Measurements from ENCODE around the gene NTM.

Gene NTM

DNA sequence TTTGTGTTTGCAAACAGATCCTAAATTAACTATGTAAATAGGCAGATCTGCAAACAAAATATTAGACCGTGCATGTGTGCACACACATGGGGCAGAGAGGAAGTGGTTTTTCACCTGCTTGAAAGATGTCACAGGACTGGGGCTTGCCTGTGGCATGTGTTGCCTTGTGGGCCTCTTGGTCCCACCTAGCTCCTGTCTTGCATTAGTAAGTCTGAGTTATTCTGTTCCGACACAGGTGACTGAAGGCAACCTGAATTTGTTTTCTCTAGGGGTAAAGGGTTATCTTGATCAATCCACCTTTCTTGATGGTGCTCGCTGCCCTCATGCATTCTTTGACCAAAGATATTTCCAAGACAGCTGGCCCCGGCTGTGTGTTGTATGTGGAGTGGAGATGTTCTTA, 667.5 kb downstream of the NTM start:
- Histone ChIP-seq H3K9me2 (ENCODE audit: low read depth, low read length) (no peaks in the 10 kb centered on the region), H3K79me2 (ENCODE audit: insufficient read depth, low read length) (no peaks in the 10 kb centered on the region), H3K36me3 (ENCODE audit: insufficient read depth, low read length) (no peaks in the 10 kb centered on the region), H3K9me3 (ENCODE audit: low read length) (no peaks in the 10 kb centered on the region), H3K4me1 (ENCODE audit: insufficient read depth, low read length, severe bottlenecking) (no peaks in the 10 kb centered on the region), H3K27me3 (ENCODE audit: insufficient read depth, low read length) (no peaks in the 10 kb centered on the region), H3F3A (ENCODE audit: insufficient read depth, low read length) (no peaks in the 10 kb centered on the region), H3K9ac (ENCODE audit: low read length) (no peak overlapping the region), H3K4me3 (ENCODE audit: low read depth, low read length, poor library complexity, severe bottlenecking) (no peak overlapping the region), H2AFZ (ENCODE audit: low read length) (no peak overlapping the region), H3K4me2 (ENCODE audit: low read length) (no peak overlapping the region), H3K27ac (ENCODE audit: low read depth, low read length, poor library complexity, severe bottlenecking) (no peak overlapping the region), H4K20me1 (ENCODE audit: insufficient read depth, low read length) (no peaks in the 10 kb centered on the region)
- no peak for TF ChIP-seq EZH2 (IDR thresholded peaks at IDR 0.05; ENCODE audit: borderline replicate concordance, low read length)
- TF ChIP-seq, protein P1, sequence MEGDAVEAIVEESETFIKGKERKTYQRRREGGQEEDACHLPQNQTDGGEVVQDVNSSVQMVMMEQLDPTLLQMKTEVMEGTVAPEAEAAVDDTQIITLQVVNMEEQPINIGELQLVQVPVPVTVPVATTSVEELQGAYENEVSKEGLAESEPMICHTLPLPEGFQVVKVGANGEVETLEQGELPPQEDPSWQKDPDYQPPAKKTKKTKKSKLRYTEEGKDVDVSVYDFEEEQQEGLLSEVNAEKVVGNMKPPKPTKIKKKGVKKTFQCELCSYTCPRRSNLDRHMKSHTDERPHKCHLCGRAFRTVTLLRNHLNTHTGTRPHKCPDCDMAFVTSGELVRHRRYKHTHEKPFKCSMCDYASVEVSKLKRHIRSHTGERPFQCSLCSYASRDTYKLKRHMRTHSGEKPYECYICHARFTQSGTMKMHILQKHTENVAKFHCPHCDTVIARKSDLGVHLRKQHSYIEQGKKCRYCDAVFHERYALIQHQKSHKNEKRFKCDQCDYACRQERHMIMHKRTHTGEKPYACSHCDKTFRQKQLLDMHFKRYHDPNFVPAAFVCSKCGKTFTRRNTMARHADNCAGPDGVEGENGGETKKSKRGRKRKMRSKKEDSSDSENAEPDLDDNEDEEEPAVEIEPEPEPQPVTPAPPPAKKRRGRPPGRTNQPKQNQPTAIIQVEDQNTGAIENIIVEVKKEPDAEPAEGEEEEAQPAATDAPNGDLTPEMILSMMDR (IDR thresholded peaks at IDR 0.05; ENCODE audit: low read length) = no peak

DNA sequence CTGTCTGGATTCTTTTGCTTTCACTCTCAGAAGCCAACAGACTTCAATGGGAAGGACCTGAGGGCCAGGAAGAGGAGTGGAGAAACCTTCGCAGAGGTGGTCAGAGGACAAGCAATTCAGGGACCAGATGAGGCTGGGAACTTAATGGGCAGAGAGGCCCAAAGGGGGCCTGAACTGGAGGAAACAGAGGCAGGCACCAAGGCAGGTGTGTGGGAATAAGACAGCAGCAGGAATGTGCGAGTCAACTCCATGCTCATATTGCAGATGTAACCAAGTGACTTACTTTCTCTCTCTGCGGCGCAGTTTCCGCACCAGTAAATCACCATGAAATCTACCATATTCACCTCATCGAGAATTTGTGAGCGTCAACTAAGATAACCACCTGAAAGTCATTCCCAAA, 669.1 kb downstream of the NTM start:
- Histone ChIP-seq H3K4me3 (ENCODE audit: low read depth, low read length, poor library complexity, severe bottlenecking) (no peak overlapping the region), H3K27me3 (ENCODE audit: insufficient read depth, low read length) (no peaks in the 10 kb centered on the region), H4K20me1 (ENCODE audit: insufficient read depth, low read length) (no peaks in the 10 kb centered on the region), H3K36me3 (ENCODE audit: insufficient read depth, low read length) (no peaks in the 10 kb centered on the region), H3K9me3 (ENCODE audit: low read length) (no peaks in the 10 kb centered on the region), H3K9ac (ENCODE audit: low read length) (no peak overlapping the region), H3K9me2 (ENCODE audit: low read depth, low read length) (no peaks in the 10 kb centered on the region), H3K4me2 (ENCODE audit: low read length) (no peak overlapping the region), H3K79me2 (ENCODE audit: insufficient read depth, low read length) (no peaks in the 10 kb centered on the region), H3F3A (ENCODE audit: insufficient read depth, low read length) (no peaks in the 10 kb centered on the region), H2AFZ (ENCODE audit: low read length) (no peak overlapping the region), H3K27ac (ENCODE audit: low read depth, low read length, poor library complexity, severe bottlenecking) (no peak overlapping the region), H3K4me1 (ENCODE audit: insufficient read depth, low read length, severe bottlenecking) (no peaks in the 10 kb centered on the region)
- TF ChIP-seq EZH2 (IDR thresholded peaks at IDR 0.05; ENCODE audit: borderline replicate concordance, low read length) = no peak
- TF ChIP-seq, protein P1 (IDR thresholded peaks at IDR 0.05; ENCODE audit: low read length) = no peak

DNA sequence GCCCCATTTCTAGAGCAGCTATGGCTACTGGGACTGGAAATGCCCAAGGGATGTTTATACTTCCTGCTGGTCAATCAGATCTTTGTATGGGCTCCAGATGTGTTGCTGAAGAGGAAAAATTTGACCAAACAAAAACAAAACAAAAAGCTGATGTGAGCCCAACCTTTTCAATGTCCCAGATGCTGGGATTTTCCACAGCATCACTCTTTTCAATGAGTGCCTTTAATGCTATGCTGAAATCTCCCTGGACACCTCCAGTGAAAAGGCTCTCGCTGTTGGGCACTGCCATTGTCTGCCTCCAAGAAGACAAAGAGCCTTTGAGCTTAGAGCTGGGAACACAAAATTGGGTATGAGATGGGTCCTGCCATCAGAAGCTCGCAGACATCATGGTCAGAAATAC, 671.9 kb downstream of the NTM start:
- Histone ChIP-seq H3K4me2 (ENCODE audit: low read length) (no peak overlapping the region), H3K4me1 (ENCODE audit: insufficient read depth, low read length, severe bottlenecking) (no peaks in the 10 kb centered on the region), H3F3A (ENCODE audit: insufficient read depth, low read length) (no peaks in the 10 kb centered on the region), H3K36me3 (ENCODE audit: insufficient read depth, low read length) (no peaks in the 10 kb centered on the region), H3K9ac (ENCODE audit: low read length) (no peak overlapping the region), H3K27me3 (ENCODE audit: insufficient read depth, low read length) (no peaks in the 10 kb centered on the region), H3K79me2 (ENCODE audit: insufficient read depth, low read length) (no peaks in the 10 kb centered on the region), H3K4me3 (ENCODE audit: low read depth, low read length, poor library complexity, severe bottlenecking) (no peak overlapping the region), H3K9me3 (ENCODE audit: low read length) (no peaks in the 10 kb centered on the region), H3K27ac (ENCODE audit: low read depth, low read length, poor library complexity, severe bottlenecking) (no peak overlapping the region), H3K9me2 (ENCODE audit: low read depth, low read length) (no peaks in the 10 kb centered on the region), H2AFZ (ENCODE audit: low read length) (no peak overlapping the region), H4K20me1 (ENCODE audit: insufficient read depth, low read length) (no peaks in the 10 kb centered on the region)
- TF ChIP-seq, protein P1 (IDR thresholded peaks at IDR 0.05; ENCODE audit: low read length) = no peak
- no peak for TF ChIP-seq EZH2 (IDR thresholded peaks at IDR 0.05; ENCODE audit: borderline replicate concordance, low read length)

Data from OCI-LY1 (cell line).